Regular cardiac myocyte (primary cell): ENCODE measurements around the gene TCOF1. TPM values are rescaled to one million over a fixed set of nuclear protein-coding genes. Genes with fewer than 3 reads are reported as not detected.

Source experiments
- total RNA-seq: library from RNA; depleted of rRNA; stranded (reverse); fragments of >200 nt; gene quantifications from 2 replicates; pipeline ENCODE4 v1.2.3, GENCODE V29; 2014

TCOF1 gene, protein sequence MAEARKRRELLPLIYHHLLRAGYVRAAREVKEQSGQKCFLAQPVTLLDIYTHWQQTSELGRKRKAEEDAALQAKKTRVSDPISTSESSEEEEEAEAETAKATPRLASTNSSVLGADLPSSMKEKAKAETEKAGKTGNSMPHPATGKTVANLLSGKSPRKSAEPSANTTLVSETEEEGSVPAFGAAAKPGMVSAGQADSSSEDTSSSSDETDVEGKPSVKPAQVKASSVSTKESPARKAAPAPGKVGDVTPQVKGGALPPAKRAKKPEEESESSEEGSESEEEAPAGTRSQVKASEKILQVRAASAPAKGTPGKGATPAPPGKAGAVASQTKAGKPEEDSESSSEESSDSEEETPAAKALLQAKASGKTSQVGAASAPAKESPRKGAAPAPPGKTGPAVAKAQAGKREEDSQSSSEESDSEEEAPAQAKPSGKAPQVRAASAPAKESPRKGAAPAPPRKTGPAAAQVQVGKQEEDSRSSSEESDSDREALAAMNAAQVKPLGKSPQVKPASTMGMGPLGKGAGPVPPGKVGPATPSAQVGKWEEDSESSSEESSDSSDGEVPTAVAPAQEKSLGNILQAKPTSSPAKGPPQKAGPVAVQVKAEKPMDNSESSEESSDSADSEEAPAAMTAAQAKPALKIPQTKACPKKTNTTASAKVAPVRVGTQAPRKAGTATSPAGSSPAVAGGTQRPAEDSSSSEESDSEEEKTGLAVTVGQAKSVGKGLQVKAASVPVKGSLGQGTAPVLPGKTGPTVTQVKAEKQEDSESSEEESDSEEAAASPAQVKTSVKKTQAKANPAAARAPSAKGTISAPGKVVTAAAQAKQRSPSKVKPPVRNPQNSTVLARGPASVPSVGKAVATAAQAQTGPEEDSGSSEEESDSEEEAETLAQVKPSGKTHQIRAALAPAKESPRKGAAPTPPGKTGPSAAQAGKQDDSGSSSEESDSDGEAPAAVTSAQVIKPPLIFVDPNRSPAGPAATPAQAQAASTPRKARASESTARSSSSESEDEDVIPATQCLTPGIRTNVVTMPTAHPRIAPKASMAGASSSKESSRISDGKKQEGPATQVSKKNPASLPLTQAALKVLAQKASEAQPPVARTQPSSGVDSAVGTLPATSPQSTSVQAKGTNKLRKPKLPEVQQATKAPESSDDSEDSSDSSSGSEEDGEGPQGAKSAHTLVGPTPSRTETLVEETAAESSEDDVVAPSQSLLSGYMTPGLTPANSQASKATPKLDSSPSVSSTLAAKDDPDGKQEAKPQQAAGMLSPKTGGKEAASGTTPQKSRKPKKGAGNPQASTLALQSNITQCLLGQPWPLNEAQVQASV (N-terminal part only)
- 10.1 and 33.2 TPM in 2 replicates for total RNA-seq

DNA sequence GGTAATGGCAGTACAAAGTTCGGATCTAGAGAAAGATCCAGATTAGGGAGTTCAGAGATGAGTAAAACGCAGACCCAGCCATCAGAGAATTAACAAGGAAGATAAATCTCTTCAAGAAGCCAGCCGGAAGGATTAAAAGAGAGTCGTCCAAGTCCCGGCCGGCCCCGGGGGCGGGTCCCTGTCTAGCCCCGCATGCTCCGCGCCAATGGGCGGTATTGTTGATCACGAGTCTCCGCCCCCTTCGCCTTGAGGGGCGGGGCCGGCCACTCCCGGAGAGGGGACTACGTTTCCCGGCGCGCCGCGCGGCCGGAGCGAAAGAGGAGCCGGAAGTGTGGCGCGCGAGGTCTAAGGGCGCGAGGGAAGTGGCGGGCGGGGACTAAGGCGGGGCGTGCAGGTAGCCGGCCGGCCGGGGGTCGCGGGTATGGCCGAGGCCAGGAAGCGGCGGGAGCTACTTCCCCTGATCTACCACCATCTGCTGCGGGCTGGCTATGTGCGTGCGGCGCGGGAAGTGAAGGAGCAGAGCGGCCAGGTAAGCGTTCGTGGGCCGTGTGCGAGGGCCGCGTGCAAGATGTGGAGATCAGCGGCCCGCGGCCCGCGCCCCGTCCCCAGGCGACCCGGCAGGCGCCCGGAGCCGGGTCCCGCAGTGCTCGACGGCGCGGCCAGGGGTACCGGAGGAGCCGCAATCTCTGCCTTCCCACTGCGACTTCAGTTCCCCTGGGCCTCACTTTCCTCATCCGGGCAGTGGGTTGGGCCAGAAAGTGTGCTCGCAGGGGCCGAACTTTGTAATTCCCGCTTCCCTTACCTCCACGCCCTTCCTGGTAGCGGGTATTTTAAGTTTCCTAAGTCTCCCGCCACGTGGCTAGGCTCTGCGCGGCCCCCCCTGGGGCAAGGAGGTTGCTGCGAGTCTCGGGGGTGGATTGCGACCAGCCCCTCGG, at the start of gene TCOF1:
TSS of gene TCOF1 (plus strand) at position 372 of the 935 bp plus-strand sequence. CDS start at position 422, 50 bp downstream.

DNA sequence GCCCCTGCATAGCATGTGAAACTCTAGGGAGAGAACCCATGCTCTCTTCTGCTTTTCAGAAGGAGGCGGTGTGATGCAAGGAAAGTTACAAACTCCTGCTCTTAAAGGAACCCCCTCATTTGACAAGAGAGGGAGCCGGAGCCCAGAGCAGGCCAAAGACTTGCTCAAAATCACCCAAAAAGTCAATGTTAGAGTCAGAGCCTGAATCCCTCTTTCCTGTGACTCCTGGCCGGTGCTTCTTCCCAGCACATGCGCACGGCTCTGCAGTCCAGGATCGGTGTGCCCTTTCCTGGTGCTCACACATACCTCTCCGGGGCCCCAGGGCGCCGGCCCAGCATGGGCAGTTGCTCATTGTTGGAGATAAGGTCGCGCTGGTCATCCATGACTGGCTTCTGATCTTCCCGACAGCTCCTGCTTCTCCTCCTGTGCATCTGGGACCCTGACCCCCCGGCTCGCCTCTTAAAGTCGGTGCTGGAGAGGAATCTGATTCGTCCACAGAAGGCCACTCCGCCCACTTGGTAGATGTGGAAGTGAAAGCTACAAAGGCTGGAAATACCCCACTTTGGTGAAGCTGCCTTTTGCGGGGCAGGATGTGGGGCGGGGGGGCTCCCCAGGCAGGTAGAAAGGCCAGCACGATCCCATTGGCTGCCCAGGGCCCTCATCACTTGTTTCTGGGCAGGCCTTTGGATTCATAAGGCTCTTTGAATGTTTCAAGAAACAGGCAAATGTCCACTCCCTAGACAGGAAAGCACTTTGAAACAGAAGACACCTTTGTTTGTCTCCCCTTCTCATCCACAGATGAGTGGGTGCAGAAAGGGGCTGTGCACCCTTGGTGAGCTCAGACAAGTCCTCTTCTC, 55.0 kb downstream of the TCOF1 start, which contains the start of gene CD74:
TSS of gene CD74 (minus strand) at position 592 of the 857 bp plus-strand sequence. CDS start at position 431, 161 bp downstream.

Other genes with a start within 250 kb of the TCOF1 start
- 97.2 and 197 TPM in 2 replicates for gene PDGFRB, start 201.9 kb upstream of the TCOF1 start, total RNA-seq
- 0.38 and 0.56 TPM in 2 replicates for gene CDX1, start 190.9 kb upstream of the TCOF1 start, total RNA-seq
- under 0.01 TPM in 2 replicates for gene SLC6A7, start 167.6 kb upstream of the TCOF1 start, total RNA-seq
- gene CAMK2A, start 67.9 kb upstream of the TCOF1 start, total RNA-seq, result under 0.01 and 0.28 TPM in 2 replicates
- gene ARSI, start 54.8 kb upstream of the TCOF1 start, total RNA-seq, result 4.4 and 5.4 TPM in 2 replicates
- gene CD74, start 55.2 kb downstream of the TCOF1 start, total RNA-seq, result 0.38 and 0.85 TPM in 2 replicates
- gene RPS14, start 92.0 kb downstream of the TCOF1 start, total RNA-seq, result 3,397 and 3,748 TPM in 2 replicates
- 39.5 and 65.6 TPM in 2 replicates for gene NDST1, start 150.4 kb downstream of the TCOF1 start, total RNA-seq